Measurements from ENCODE around the gene PTPN14. TPM values are rescaled to one million over a fixed set of nuclear protein-coding genes. Genes with fewer than 3 reads are reported as not detected.

The PTPN14 gene
- total RNA-seq, 1 experiment from 2014 or later, result 37.5 TPM

- ChIA-PET POLR2A (no interaction called here), CTCF (no interaction called here), RAD21 (ENCODE audit: low non-redundant PET in 1 of 2, low total read pairs in 2 of 2, uncharacterized antibody in 2 of 2, unreplicated experiment in 2 of 2) (interaction anchor here (0.6 to 1.1 kb wide), 2 partner anchors 55 to 74 kb away, joined by 3 to 4 read pairs; no protein-coding TSS in a partner anchor)
- peak overlapping the region; percentile 22 to 55 for H3K4me3 ChIP-seq (replicated peaks in 1 of 2; ENCODE audit: low read depth in 1 of 2, low read length in 2 of 2)
- peak; percentile 81 for DNase-seq (ENCODE audit: low read depth, low spot score)
- peak overlapping the region; percentile 59 for H3K9ac ChIP-seq (ENCODE audit: low read length)
- BruUV-seq (replicated peaks), result no TSS peak
- H3K27me3 ChIP-seq (ENCODE audit: insufficient read depth, low read length), result no peaks in the 10 kb centered on the region
- peak; percentile 78 for ATAC-seq
- intact Hi-C loops (cut with micrococcal nuclease), result loop anchor here (2.0 kb wide), 1 partner anchor 48 kb away; no protein-coding TSS in a partner anchor
- H3K4me2 ChIP-seq (ENCODE audit: low read length), result peak overlapping the region; percentile 88
- H2AFZ ChIP-seq (ENCODE audit: low read depth, low read length, poor library complexity, severe bottlenecking), result no peak overlapping the region
- H3K9me3 ChIP-seq (ENCODE audit: control insufficient read depth in 1 of 2, insufficient read depth in 1 of 2, low read depth in 1 of 2, low read length in 2 of 2), result no peaks in the 10 kb centered on the region
- H3K79me2 ChIP-seq (ENCODE audit: insufficient read depth, low read length), result peaks cover 72% of the 10 kb centered on the region
- H4K20me1 ChIP-seq (ENCODE audit: insufficient read depth), result no peaks in the 10 kb centered on the region
- H3K9me2 ChIP-seq (ENCODE audit: insufficient read depth), result no peaks in the 10 kb centered on the region
- no peaks in the 10 kb centered on the region for H3K36me3 ChIP-seq (ENCODE audit: control insufficient read depth in 1 of 2, insufficient read depth in 2 of 2, low read length in 2 of 2)
- peak overlapping the region; percentile 64 for H3K27ac ChIP-seq (ENCODE audit: low read depth, low read length)
- H3K4me1 ChIP-seq (ENCODE audit: control insufficient read depth in 1 of 2, insufficient read depth in 2 of 2, low read length in 2 of 2), result peaks cover 47 to 61% of the 10 kb centered on the region in 2 experiments
- TF ChIP-seq REST (IDR thresholded peaks at IDR 0.05; ENCODE audit: low read depth) (no peak), CBX3 (IDR thresholded peaks at IDR 0.05; ENCODE audit: low read depth) (peak; percentile 90), ZFX (IDR thresholded peaks at IDR 0.05) (no peak), EZH2phosphoT487 (IDR thresholded peaks at IDR 0.05; ENCODE audit: borderline replicate concordance) (no peak), EGR1 (IDR thresholded peaks at IDR 0.05; ENCODE audit: low read depth) (no peak), TCF7L2 (IDR thresholded peaks at IDR 0.05; ENCODE audit: borderline replicate concordance, extremely low read depth, insufficient read depth, insufficient read length) (no peak), ATF3 (IDR thresholded peaks at IDR 0.05) (no peak), JUND (IDR thresholded peaks at IDR 0.05) (peak; percentile 80), EZH2 (IDR thresholded peaks at IDR 0.05) (no peak), RAD21 (IDR thresholded peaks at IDR 0.05; ENCODE audit: low read depth) (no peak), CEBPB (IDR thresholded peaks at IDR 0.05; ENCODE audit: low read depth) (0 out of 2 replicates have a peak, but pooled peaks have one; percentile 52), POLR2A (IDR thresholded peaks at IDR 0.05; ENCODE audit: borderline replicate concordance, extremely low read depth, insufficient read depth, insufficient read length) (no peak), FOSL1 (IDR thresholded peaks at IDR 0.05; ENCODE audit: low read depth) (peak; percentile 84), SRF (IDR thresholded peaks at IDR 0.05; ENCODE audit: low read depth) (peak; percentile 41; the same call in 1 of the 2 replicates), MAX (IDR thresholded peaks at IDR 0.05) (peak; percentile 85), ZNF274 (IDR thresholded peaks at IDR 0.05; ENCODE audit: low read depth, low read length) (no peak), CTCF (IDR thresholded peaks at IDR 0.05 in 2 of 3, conservative IDR thresholded peaks at IDR 0.05 in 1 of 3; ENCODE audit: borderline replicate concordance in 1 of 3, insufficient read depth in 1 of 3, low read depth in 2 of 3, low read length in 2 of 3) (no peak), SP1 (IDR thresholded peaks at IDR 0.05; ENCODE audit: low read depth) (peak; percentile 79), POLR2AphosphoS5 (IDR thresholded peaks at IDR 0.05; ENCODE audit: low read depth, low read length) (peak; percentile 39; the same call in 1 of the 2 replicates), YY1 (IDR thresholded peaks at IDR 0.05; ENCODE audit: extremely low read depth, insufficient replicate concordance, low read depth, low read length) (no peak), ZBTB33 (IDR thresholded peaks at IDR 0.05; ENCODE audit: extremely low read depth, insufficient replicate concordance, low read length) (no peak)
These were observed 56.7 kb downstream of the PTPN14 start for GRCh38 chr1:214494706-214495105.
